ENCODE data around the gene APBA3. TPM values are rescaled to one million over a fixed set of nuclear protein-coding genes. Genes with fewer than 3 reads are reported as not detected.

The APBA3 gene
- total RNA-seq, 1 experiment from 2014 or later = 34.0 TPM

- Histone ChIP-seq H3K4me1 (ENCODE audit: control insufficient read depth, insufficient read depth, low read length) (no peaks in the 10 kb centered on the region), H3K4me3 (ENCODE audit: low read depth in 2 of 2, low read length in 2 of 2) (no peak overlapping the region), H3K9me3 (ENCODE audit: control insufficient read depth, insufficient read depth, low read depth, low read length) (no peaks in the 10 kb centered on the region), H3K27ac (ENCODE audit: low read length) (no peak overlapping the region), H3K36me3 (ENCODE audit: control insufficient read depth, insufficient read depth, low read length) (no peaks in the 10 kb centered on the region), H3K27me3 (ENCODE audit: control insufficient read depth, insufficient read depth, low read length) (no peaks in the 10 kb centered on the region)
- TF ChIP-seq CTCF (IDR thresholded peaks at IDR 0.05) (no peak), TCF7L2 (IDR thresholded peaks at IDR 0.05; ENCODE audit: low read depth, low read length) (no peak), SIN3A (IDR thresholded peaks at IDR 0.05; ENCODE audit: borderline replicate concordance, insufficient read depth, low read depth, low read length) (no peak)
- no TSS peak for BruUV-seq (replicated peaks)
- in situ Hi-C loops (cut with HindIII; ENCODE audit: low pct_unique_long_range_greater_than_20kb, low sequenced_read_pairs) (no loop called here), intact Hi-C loops (cut with micrococcal nuclease; ENCODE audit: unreplicated experiment) (no loop called here)
- no peak for DNase-seq (ENCODE audit: low read depth, low spot score)
- peak; percentile 35; the same call in 1 of the 2 replicates for ATAC-seq
- ChIA-PET CTCF (no interaction called here), POLR2A (no interaction called here)
Measured at GRCh38 chr19:3769494-3769893, 8.0 kb upstream of the APBA3 start.

- in situ Hi-C loops (cut with HindIII; ENCODE audit: low pct_unique_long_range_greater_than_20kb, low sequenced_read_pairs) (no loop called here), intact Hi-C loops (cut with micrococcal nuclease; ENCODE audit: unreplicated experiment) (no loop called here)
- H3K27me3 ChIP-seq (ENCODE audit: control insufficient read depth, insufficient read depth, low read length) = no peaks in the 10 kb centered on the region
- CTCF ChIA-PET = no interaction called here
- no peak for ATAC-seq
- H3K36me3 ChIP-seq (ENCODE audit: control insufficient read depth, insufficient read depth, low read length) = no peaks in the 10 kb centered on the region
- no peak for DNase-seq (ENCODE audit: low read depth, low spot score)
- no peak overlapping the region for H3K4me3 ChIP-seq (ENCODE audit: low read depth in 2 of 2, low read length in 2 of 2)
- BruUV-seq (replicated peaks) = no TSS peak
- POLR2A ChIA-PET = interaction anchor here (0.6 kb wide), 1 partner anchor 639 kb away, joined by 3 read pairs; no protein-coding TSS in a partner anchor
- H3K4me1 ChIP-seq (ENCODE audit: control insufficient read depth, insufficient read depth, low read length) = no peaks in the 10 kb centered on the region
- no peak overlapping the region for H3K27ac ChIP-seq (ENCODE audit: low read length)
- TF ChIP-seq TCF7L2 (IDR thresholded peaks at IDR 0.05; ENCODE audit: low read depth, low read length) = no peak
- TF ChIP-seq SIN3A (IDR thresholded peaks at IDR 0.05; ENCODE audit: borderline replicate concordance, insufficient read depth, low read depth, low read length) = no peak
- no peak for TF ChIP-seq POLR2AphosphoS5 (IDR thresholded peaks at IDR 0.05; ENCODE audit: low read depth, low read length)
- no peak for TF ChIP-seq CTCF (IDR thresholded peaks at IDR 0.05)
- TF ChIP-seq REST (IDR thresholded peaks at IDR 0.05; ENCODE audit: insufficient read depth in 1 of 2, low read depth in 2 of 2, low read length in 1 of 2) = no peak
- H3K9me3 ChIP-seq (ENCODE audit: control insufficient read depth, insufficient read depth, low read depth, low read length) = no peaks in the 10 kb centered on the region
Measured at GRCh38 chr19:3768748-3769099, 7.2 kb upstream of the APBA3 start.

Data from Panc1 (cell line).